Erythroblast (primary cell): ENCODE results near the gene SUSD6.

Source experiments
- GATA1 ChIP-seq: IDR thresholded peaks from 2 replicates; pipeline ENCODE4 v1.6.1; 2011; ENCODE audit warnings: low read depth, mild to moderate bottlenecking, control low read depth, low read length, moderate library complexity
- POLR2A ChIP-seq: IDR thresholded peaks from 2 replicates; pipeline ENCODE4 v1.6.1; 2011; ENCODE audit warnings: mild to moderate bottlenecking, low read length

DNA sequence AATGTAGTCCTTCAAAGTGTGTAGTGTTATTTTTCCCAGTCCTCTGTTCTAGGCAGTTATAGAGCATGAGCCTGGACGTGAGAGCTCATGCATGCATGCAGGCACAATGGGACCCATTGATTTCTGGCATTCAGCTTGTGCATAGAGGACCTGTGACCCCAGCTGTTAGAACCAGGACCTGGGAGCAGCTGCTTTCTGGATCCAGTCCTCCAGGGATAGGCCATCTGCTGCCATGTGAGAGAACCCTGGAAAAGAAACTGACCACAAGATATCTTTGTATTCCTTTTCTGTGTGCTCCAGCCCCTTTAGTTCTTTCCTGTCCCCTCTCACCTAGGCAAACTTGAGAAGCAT, 76.9 kb downstream of the SUSD6 start:
- TF ChIP-seq POLR2A (no peak), GATA1 (no peak)
